Liver (tissue), 3 donors: ENCODE results near the gene DDX19B.

Source experiments
- EGR1 ChIP-seq, 2 donors: IDR thresholded peaks; 2 replicates each; pipeline ENCODE4 v1.6.1; 2016 to 2018; ENCODE audit warnings: antibody characterized with exemption in 2 of 2, low read depth in 2 of 2
- FOXA1 ChIP-seq: IDR thresholded peaks from 2 replicates; pipeline ENCODE4 v1.6.1; 2016; ENCODE audit warnings: antibody characterized with exemption
- HNF4A ChIP-seq, 2 donors: conservative IDR thresholded peaks; 2 replicates each; pipeline ENCODE4 v1.6.1; 2016; ENCODE audit warnings: antibody characterized with exemption in 2 of 2, mild to moderate bottlenecking in 2 of 2
- JUND ChIP-seq, 2 donors: IDR thresholded peaks; 2 replicates each; pipeline ENCODE4 v1.6.1; 2016; ENCODE audit warnings: antibody characterized with exemption in 2 of 2
- NR2F2 ChIP-seq: IDR thresholded peaks from 2 replicates; pipeline ENCODE4 v1.6.1; 2016; ENCODE audit warnings: antibody characterized with exemption
- RAD21 ChIP-seq, 2 donors: IDR thresholded peaks; 2 replicates each; pipeline ENCODE4 v1.6.1; 2016; ENCODE audit warnings: antibody characterized with exemption in 2 of 2, mild to moderate bottlenecking in 2 of 2
- SP1 ChIP-seq: IDR thresholded peaks from 2 replicates; pipeline ENCODE4 v1.6.1; 2018; ENCODE audit warnings: antibody characterized with exemption, mild to moderate bottlenecking
- TAF1 ChIP-seq: conservative IDR thresholded peaks from 2 replicates; pipeline ENCODE4 v1.6.1; 2016; ENCODE audit warnings: antibody characterized with exemption, mild to moderate bottlenecking
- TF ChIP-seq, protein P1 (sequence below): fragments of 150-350 bp; IDR thresholded peaks from 2 replicates; pipeline ENCODE4 v1.5.1; 2017; ENCODE audit warnings: improper control_type of control experiment, low read depth, low read length; ENCODE audit not compliant: missing input control
- TF ChIP-seq, protein P2 (sequence below): IDR thresholded peaks from 2 replicates; pipeline ENCODE4 v1.6.1; 2016; ENCODE audit warnings: antibody characterized with exemption, mild to moderate bottlenecking
- TF ChIP-seq, protein P3 (sequence below): IDR thresholded peaks from 2 replicates; pipeline ENCODE4 v1.6.1; 2016; ENCODE audit warnings: antibody characterized with exemption
- TF ChIP-seq, protein P4 (sequence below): IDR thresholded peaks from 2 replicates; pipeline ENCODE4 v1.6.1; 2016; ENCODE audit warnings: antibody characterized with exemption
- donor health status: healthy.
- donor health status: healthy.

DNA sequence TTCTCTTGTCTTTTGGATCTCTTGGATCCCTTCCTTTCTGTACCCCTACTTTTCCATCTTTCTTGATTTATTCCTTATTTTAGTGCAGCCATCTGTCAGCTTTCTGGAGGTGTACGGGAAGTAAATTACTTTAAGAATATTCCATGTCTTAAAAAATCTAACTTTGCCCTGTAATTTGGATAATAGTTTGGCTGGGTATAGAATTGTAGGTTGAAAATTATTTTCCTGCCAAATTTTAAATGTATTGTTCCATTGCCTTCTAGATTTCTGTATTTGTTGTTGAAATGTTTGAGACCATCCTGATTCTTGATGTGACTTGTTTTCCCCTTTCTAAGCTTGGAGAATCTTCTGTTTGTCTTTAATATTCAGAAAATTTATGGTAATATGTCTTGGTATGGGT is 2.1 kb downstream of the DDX19B start:
- TF ChIP-seq, protein P1, sequence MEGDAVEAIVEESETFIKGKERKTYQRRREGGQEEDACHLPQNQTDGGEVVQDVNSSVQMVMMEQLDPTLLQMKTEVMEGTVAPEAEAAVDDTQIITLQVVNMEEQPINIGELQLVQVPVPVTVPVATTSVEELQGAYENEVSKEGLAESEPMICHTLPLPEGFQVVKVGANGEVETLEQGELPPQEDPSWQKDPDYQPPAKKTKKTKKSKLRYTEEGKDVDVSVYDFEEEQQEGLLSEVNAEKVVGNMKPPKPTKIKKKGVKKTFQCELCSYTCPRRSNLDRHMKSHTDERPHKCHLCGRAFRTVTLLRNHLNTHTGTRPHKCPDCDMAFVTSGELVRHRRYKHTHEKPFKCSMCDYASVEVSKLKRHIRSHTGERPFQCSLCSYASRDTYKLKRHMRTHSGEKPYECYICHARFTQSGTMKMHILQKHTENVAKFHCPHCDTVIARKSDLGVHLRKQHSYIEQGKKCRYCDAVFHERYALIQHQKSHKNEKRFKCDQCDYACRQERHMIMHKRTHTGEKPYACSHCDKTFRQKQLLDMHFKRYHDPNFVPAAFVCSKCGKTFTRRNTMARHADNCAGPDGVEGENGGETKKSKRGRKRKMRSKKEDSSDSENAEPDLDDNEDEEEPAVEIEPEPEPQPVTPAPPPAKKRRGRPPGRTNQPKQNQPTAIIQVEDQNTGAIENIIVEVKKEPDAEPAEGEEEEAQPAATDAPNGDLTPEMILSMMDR = no peak
- no peak for TF ChIP-seq RAD21 (IDR thresholded peaks at IDR 0.05)
- TF ChIP-seq, protein P2, sequence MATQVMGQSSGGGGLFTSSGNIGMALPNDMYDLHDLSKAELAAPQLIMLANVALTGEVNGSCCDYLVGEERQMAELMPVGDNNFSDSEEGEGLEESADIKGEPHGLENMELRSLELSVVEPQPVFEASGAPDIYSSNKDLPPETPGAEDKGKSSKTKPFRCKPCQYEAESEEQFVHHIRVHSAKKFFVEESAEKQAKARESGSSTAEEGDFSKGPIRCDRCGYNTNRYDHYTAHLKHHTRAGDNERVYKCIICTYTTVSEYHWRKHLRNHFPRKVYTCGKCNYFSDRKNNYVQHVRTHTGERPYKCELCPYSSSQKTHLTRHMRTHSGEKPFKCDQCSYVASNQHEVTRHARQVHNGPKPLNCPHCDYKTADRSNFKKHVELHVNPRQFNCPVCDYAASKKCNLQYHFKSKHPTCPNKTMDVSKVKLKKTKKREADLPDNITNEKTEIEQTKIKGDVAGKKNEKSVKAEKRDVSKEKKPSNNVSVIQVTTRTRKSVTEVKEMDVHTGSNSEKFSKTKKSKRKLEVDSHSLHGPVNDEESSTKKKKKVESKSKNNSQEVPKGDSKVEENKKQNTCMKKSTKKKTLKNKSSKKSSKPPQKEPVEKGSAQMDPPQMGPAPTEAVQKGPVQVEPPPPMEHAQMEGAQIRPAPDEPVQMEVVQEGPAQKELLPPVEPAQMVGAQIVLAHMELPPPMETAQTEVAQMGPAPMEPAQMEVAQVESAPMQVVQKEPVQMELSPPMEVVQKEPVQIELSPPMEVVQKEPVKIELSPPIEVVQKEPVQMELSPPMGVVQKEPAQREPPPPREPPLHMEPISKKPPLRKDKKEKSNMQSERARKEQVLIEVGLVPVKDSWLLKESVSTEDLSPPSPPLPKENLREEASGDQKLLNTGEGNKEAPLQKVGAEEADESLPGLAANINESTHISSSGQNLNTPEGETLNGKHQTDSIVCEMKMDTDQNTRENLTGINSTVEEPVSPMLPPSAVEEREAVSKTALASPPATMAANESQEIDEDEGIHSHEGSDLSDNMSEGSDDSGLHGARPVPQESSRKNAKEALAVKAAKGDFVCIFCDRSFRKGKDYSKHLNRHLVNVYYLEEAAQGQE = no peak
- TF ChIP-seq, protein P3, sequence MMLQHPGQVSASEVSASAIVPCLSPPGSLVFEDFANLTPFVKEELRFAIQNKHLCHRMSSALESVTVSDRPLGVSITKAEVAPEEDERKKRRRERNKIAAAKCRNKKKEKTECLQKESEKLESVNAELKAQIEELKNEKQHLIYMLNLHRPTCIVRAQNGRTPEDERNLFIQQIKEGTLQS = no peak
- TF ChIP-seq, protein P4, sequence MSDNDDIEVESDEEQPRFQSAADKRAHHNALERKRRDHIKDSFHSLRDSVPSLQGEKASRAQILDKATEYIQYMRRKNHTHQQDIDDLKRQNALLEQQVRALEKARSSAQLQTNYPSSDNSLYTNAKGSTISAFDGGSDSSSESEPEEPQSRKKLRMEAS = no peak
- TF ChIP-seq TAF1 = no peak
- TF ChIP-seq FOXA1 = no peak
- no peak for TF ChIP-seq EGR1 (IDR thresholded peaks at IDR 0.05; ENCODE audit: low read depth in 2 of 2)
- TF ChIP-seq JUND (IDR thresholded peaks at IDR 0.05) = no peak
- no peak for TF ChIP-seq HNF4A (conservative IDR thresholded peaks at IDR 0.05)
- no peak for TF ChIP-seq NR2F2
- no peak for TF ChIP-seq SP1
